ENCODE data around the gene ZNF587. TPM values are rescaled to one million over a fixed set of nuclear protein-coding genes. Genes with fewer than 3 reads are reported as not detected.
"Not testable (repeated sequence)": the region's sequence is repeated elsewhere in the genome, so short reads cannot be mapped to it uniquely, and the experiment has no call there.

Gene ZNF587
- total RNA-seq (10 to 100 TPM; 22.8 to 39.0 (median 33.1) TPM), polyA plus RNA-seq (10 to 100 TPM in 1 of 3 donors, 1 to 10 TPM in 2; 4.2 to 26.8 (median 4.2) TPM)

DNA sequence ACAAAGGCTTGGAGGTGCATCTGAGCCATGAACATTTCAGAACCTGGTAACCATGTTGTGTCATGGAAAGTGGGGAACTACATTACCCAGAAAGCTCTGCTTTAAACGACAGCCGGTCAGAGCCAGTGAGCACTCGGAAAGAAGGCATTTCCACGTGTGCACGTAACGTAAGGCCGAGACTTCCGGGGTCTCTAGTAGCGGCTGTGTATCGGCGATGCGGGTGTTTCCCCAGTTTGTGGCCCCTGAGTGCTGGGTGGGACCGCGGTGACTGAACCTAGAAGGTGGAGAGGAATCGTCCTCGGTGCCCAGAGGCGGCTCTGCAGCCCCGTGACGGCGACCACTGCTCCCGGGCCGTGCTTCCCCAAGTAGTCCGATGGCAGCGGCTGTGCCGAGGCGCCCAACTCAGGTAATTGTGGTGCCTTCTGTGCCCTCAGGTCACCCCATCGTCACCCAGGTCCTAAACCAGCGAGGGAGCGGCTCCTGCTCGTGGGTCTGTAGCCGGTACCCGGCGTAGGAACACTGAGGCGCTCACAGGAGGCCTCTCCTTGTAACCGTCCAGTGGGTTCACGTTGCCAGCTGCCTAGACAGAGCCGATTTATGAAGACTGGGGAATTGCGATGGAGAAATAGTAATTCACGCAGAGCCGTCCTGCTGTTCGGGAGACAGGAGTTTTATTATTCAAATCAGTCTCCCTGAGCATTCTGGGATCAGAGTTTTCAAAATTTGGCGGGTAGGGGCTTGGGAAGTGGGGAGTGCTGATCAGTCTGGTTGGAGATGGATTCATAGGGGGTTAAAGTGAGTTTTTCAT, at the start of gene ZNF587:
ZNF587 (plus strand) TSS at position 194 of the 808 bp plus-strand sequence; CDS start at position 374, 180 bp downstream.
- TF ChIP-seq POLR2AphosphoS5 (IDR thresholded peaks at IDR 0.05): peak in 3 of 4 donors; percentile 27 to 74 (median 64)
- peak within 1 kb of the TSS; percentile 69 to 73 (median 69) for H3K27ac ChIP-seq
- intact Hi-C loops (cut with DNase I): loop anchor here (5.0 kb wide), 1 partner anchor 38 kb away; the partner anchor contains the start of gene ZNF552
- H3K36me3 ChIP-seq: peaks cover 0 to 14% (median 0%) of the 10 kb centered on the region in 4 donors
- not testable (repeated sequence) for H3K9me3 ChIP-seq, H3K27me3 ChIP-seq
- 0% methylated on average over 42 of the region's 42 CpGs for whole genome bisulfite sequencing, 2 donors
- DNase-seq: peak; percentile 76
- H3K4me1 ChIP-seq: peaks cover 0 to 16% (median 14%) of the 10 kb centered on the region in 4 donors
- H3K4me3 ChIP-seq: peak within 1 kb of the TSS; percentile 57 to 70 (median 61)

DNA sequence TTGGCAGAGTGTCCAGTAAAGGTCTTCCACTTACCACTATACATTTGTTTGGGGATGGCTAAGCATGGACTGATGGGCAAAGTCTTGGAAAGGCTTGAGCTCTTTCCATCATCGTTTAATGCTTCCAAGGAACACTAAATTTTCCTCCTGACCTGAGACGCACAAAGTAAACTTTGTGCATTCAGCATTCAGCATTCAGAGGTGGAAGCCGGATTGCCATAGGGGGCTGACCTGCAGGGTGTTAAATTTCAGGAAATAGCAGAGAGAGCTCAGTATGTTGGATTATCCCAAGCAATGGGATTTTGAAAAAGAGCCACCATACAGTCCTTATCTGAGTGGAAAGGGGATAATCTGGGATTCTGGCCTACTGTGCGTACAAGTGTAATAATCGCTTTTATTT, 49.0 kb upstream of the ZNF587 start:
- TF ChIP-seq POLR2AphosphoS5 (IDR thresholded peaks at IDR 0.05) (no peak), EP300 (IDR thresholded peaks at IDR 0.05) (no peak)
- TF ChIP-seq, protein P1, sequence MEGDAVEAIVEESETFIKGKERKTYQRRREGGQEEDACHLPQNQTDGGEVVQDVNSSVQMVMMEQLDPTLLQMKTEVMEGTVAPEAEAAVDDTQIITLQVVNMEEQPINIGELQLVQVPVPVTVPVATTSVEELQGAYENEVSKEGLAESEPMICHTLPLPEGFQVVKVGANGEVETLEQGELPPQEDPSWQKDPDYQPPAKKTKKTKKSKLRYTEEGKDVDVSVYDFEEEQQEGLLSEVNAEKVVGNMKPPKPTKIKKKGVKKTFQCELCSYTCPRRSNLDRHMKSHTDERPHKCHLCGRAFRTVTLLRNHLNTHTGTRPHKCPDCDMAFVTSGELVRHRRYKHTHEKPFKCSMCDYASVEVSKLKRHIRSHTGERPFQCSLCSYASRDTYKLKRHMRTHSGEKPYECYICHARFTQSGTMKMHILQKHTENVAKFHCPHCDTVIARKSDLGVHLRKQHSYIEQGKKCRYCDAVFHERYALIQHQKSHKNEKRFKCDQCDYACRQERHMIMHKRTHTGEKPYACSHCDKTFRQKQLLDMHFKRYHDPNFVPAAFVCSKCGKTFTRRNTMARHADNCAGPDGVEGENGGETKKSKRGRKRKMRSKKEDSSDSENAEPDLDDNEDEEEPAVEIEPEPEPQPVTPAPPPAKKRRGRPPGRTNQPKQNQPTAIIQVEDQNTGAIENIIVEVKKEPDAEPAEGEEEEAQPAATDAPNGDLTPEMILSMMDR (IDR thresholded peaks at IDR 0.05): no peak
- no peaks in the 10 kb centered on the region for H3K27me3 ChIP-seq
- H3K4me3 ChIP-seq: no peak overlapping the region
- no peak for DNase-seq
- intact Hi-C loops (cut with DNase I): no loop called here
- peaks cover 0 to 4% (median 3%) of the 10 kb centered on the region in 4 donors for H3K36me3 ChIP-seq
- H3K9me3 ChIP-seq: no peaks in the 10 kb centered on the region
- peaks cover 0 to 22% (median 15%) of the 10 kb centered on the region in 4 donors for H3K4me1 ChIP-seq
- 77 to 93% methylated on average over 5 of the region's 5 CpGs for WGBS, 2 donors
- no peak overlapping the region for H3K27ac ChIP-seq

DNA sequence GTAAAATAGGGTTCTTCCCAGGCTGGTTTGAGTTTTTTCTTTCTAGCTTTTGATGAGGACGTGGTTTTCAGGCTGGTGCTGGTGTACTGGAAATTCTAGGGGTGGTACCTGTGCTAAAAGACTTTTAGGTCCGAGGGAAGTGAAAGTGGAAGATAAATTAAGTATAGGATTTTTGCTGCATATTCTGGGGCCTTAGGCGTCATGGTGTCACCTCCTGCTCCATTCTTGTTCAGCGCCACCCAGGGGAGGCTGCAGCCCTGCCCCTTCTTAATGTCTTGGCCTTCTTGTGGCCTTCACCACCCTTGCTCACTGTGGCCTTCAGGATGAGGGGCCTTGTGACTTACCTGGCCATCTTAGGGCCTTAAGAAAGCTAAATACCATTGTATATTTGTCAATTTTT, 47.4 kb upstream of the ZNF587 start:
- Histone ChIP-seq H3K27me3 (no peaks in the 10 kb centered on the region), H3K4me1 (peaks cover 0 to 22% (median 15%) of the 10 kb centered on the region in 4 donors), H3K4me3 (no peak overlapping the region), H3K36me3 (peaks cover 0 to 7% (median 0%) of the 10 kb centered on the region in 4 donors), H3K9me3 (no peaks in the 10 kb centered on the region), H3K27ac (no peak overlapping the region)
- WGBS, 2 donors: 67 to 83% methylated on average over 4 of the region's 4 CpGs
- DNase-seq: no peak
- intact Hi-C loops (cut with DNase I): no loop called here
- no peak for TF ChIP-seq POLR2AphosphoS5 (IDR thresholded peaks at IDR 0.05)
- no peak for TF ChIP-seq POLR2A (IDR thresholded peaks at IDR 0.05)
- TF ChIP-seq, protein P1 (IDR thresholded peaks at IDR 0.05): no peak
- TF ChIP-seq EP300 (IDR thresholded peaks at IDR 0.05): no peak

DNA sequence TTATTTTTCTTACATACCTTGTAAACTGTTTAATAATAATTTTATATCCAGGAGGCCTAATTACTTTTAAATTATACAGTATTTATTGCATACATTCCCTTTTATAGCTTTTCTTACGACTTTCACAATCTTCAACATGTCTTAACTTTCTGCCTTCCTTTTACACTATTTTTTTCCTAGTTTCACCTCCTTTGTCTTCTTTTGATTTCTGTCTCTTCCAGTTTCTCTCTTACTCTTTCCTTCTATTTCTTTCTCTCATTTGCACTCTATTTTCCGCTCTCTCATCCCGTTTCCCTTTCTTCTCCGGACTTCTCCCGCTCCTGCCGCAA, 46.4 kb upstream of the ZNF587 start:
- intact Hi-C loops (cut with DNase I): no loop called here
- H3K4me1 ChIP-seq: peaks cover 0 to 22% (median 15%) of the 10 kb centered on the region in 4 donors
- peak overlapping the region; percentile 69 to 86 (median 81) for H3K27ac ChIP-seq
- H3K36me3 ChIP-seq: peaks cover 0 to 16% (median under 1%) of the 10 kb centered on the region in 4 donors
- no peak for DNase-seq
- peak overlapping the region; percentile 42 to 66 (median 54) for H3K4me3 ChIP-seq
- no peaks in the 10 kb centered on the region for H3K9me3 ChIP-seq
- TF ChIP-seq, protein P1 (IDR thresholded peaks at IDR 0.05): no peak
- TF ChIP-seq EP300 (IDR thresholded peaks at IDR 0.05) (no peak), POLR2AphosphoS5 (IDR thresholded peaks at IDR 0.05) (no peak), POLR2A (IDR thresholded peaks at IDR 0.05) (no peak)
- 5 to 13% methylated on average over 6 of the region's 6 CpGs for WGBS, 2 donors
- no peaks in the 10 kb centered on the region for H3K27me3 ChIP-seq

DNA sequence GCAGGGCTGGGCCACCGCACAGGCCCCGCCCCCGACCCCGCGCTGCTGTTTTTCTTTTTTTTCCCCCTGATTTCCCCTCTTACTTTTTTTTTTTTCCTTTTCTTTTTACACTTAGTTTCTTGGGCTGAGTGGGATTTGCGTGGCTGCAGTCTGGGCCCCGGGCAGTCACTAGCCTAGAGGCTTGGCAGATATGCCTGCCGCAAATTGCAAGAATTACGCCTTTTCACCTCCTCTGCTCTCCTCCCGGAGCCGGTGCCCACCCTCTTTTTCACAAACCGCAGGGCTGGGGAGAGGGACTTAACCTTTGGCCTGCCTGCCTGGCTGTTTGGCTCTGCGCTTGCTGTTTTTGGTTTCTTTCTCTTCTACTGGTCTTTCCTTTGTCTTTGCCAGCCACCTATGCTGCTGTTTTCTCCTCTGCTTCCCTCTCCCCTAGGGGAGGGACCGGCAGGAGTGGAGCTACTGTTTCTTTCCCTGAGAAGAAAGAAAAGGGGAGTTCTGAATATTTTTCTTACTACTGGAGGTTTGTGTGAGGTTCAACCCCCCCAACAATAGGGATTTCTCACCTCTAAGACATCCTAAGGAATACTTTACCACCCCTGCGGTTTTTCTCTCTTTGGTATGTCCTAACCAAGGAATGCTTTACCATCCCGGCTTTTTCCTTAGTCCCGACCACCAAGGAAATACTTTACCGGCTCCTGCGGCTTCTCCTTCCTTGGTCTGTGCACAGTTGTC, 45.9 kb upstream of the ZNF587 start:
- Histone ChIP-seq H3K9me3 (no peaks in the 10 kb centered on the region), H3K27me3 (no peaks in the 10 kb centered on the region), H3K36me3 (peaks cover 0 to 20% (median 2%) of the 10 kb centered on the region in 4 donors), H3K4me1 (peaks cover 0 to 22% (median 15%) of the 10 kb centered on the region in 4 donors), H3K27ac (peak overlapping the region; percentile 69 to 86 (median 81)), H3K4me3 (peak overlapping the region; percentile 42 to 66 (median 54))
- TF ChIP-seq POLR2AphosphoS5 (IDR thresholded peaks at IDR 0.05): peak in 1 of 4 donors; percentile 6
- TF ChIP-seq EP300 (IDR thresholded peaks at IDR 0.05): no peak
- WGBS, 2 donors: 4 to 12% methylated on average over 19 of the region's 19 CpGs
- no peak for DNase-seq
- intact Hi-C loops (cut with DNase I): no loop called here
